H1 (cell line): ENCODE measurements around the gene MT1B. TPM values are rescaled to one million over a fixed set of nuclear protein-coding genes. Genes with fewer than 3 reads are reported as not detected.

ENCODE experiments used
- E2F6 ChIP-seq: IDR thresholded peaks from 2 replicates; pipeline ENCODE4 v1.6.1; 2012; ENCODE audit warnings: inconsistent platforms
- EP300 ChIP-seq, 2 experiments: IDR thresholded peaks; 1 replicate in 1 of 2; 2 replicates in 1 of 2; pipeline ENCODE4 v1.6.1; 2011 to 2012; ENCODE audit warnings: low read depth in 2 of 2, low read length in 2 of 2, mild to moderate bottlenecking in 2 of 2, borderline replicate concordance in 1 of 2, inconsistent platforms in 1 of 2, moderate library complexity in 1 of 2
- HDAC2 ChIP-seq, 2 experiments: fragments of 300-600 bp in 1 of 2; sonication (generic) in 1 of 2; IDR thresholded peaks; 2 replicates each; pipeline ENCODE4 v1.6.1; 2011 to 2012; ENCODE audit warnings: low read depth in 2 of 2, low read length in 2 of 2, mild to moderate bottlenecking in 2 of 2, moderate library complexity in 2 of 2, borderline replicate concordance in 1 of 2, inconsistent platforms in 1 of 2
- HDAC6 ChIP-seq: IDR thresholded peaks from one replicate; pipeline ENCODE4 v1.7.1; 2012; ENCODE audit warnings: low read depth, mild to moderate bottlenecking, inconsistent platforms, low read length, moderate library complexity
- RAD21 ChIP-seq, 2 experiments: IDR thresholded peaks in 1 of 2; conservative IDR thresholded peaks in 1 of 2; 2 replicates each; pipeline ENCODE4 v1.6.1; 2011; ENCODE audit warnings: low read depth in 2 of 2, low read length in 2 of 2, improper control_type of control experiment in 1 of 2, inconsistent platforms in 1 of 2, mild to moderate bottlenecking in 1 of 2, moderate library complexity in 1 of 2
- RNF2 ChIP-seq: fragments of 200-900, 300-1000 bp; sonication (generic); IDR thresholded peaks from 2 replicates; pipeline ENCODE4 v1.7.1; 2016; ENCODE audit warnings: borderline replicate concordance, low read depth, mild to moderate bottlenecking, antibody characterized with exemption, low read length; ENCODE audit not compliant: poor library complexity, severe bottlenecking; ENCODE audit errors: missing control alignments
- SP1 ChIP-seq: IDR thresholded peaks from 2 replicates; pipeline ENCODE4 v1.6.1; 2011; ENCODE audit warnings: low read depth, low read length
- SRF ChIP-seq: IDR thresholded peaks from 2 replicates; pipeline ENCODE4 v1.6.1; 2011; ENCODE audit warnings: mild to moderate bottlenecking, low read depth, low read length, moderate library complexity
- TAF1 ChIP-seq: IDR thresholded peaks from 2 replicates; pipeline ENCODE4 v1.6.1; 2011; ENCODE audit warnings: mild to moderate bottlenecking, low read depth, low read length
- TEAD4 ChIP-seq: IDR thresholded peaks from 2 replicates; pipeline ENCODE4 v1.6.1; 2012; ENCODE audit warnings: low read depth, low read length, inconsistent platforms, mixed read lengths
- polyA plus RNA-seq, 7 experiments: library from polyadenylated mRNA; depleted of rRNA in 3 of 7; stranded (reverse) in 5 of 7; unstranded in 2 of 7; fragments of >200 nt in 5 of 7; fragments of 200-250 nt in 2 of 7; gene quantifications; 1 replicate in 5 of 7; 2 replicates in 1 of 7; 4 replicates in 1 of 7; pipeline versions ENCODE4 v1.2.1 to v1.2.3, GENCODE V29; 2011 to 2013; ENCODE audit warnings: missing spikeins in 2 of 7, mixed read lengths in 2 of 7
- total RNA-seq: library from RNA; stranded (reverse); fragmentation: NEBNext Ultra II Directional; extraction: Animal tissue kit (Norgen Biotek cat#: 25700); gene quantifications from 2 replicates; pipeline ENCODE4 v1.2.1, GENCODE V29; 2021

Gene MT1B
- total and polyA plus RNA-seq, 2 of the 8 experiments (the other 6 are each of a cell fraction or from before 2014, with no cell fraction given), result not detected

GRCh38 chr16:56608876-56609462 is 42.7 kb upstream of the MT1B start (continued):
- TF ChIP-seq EP300 (IDR thresholded peaks at IDR 0.05; ENCODE audit: borderline replicate concordance in 1 of 2, low read depth in 2 of 2, low read length in 2 of 2) (no peak), RNF2 (peak; percentile 63), TEAD4 (no peak), SP1 (no peak; the same call in 1 of the 2 replicates), HDAC6 (no peak), RAD21 (IDR thresholded peaks at IDR 0.05 in 1 of 2, conservative IDR thresholded peaks at IDR 0.05 in 1 of 2; ENCODE audit: low read depth in 2 of 2, low read length in 2 of 2) (no peak), HDAC2 (IDR thresholded peaks at IDR 0.05; ENCODE audit: borderline replicate concordance in 1 of 2, low read depth in 2 of 2, low read length in 2 of 2) (no peak), E2F6 (no peak), SRF (no peak), TAF1 (no peak)
